Activated CD8-positive, alpha-beta memory T cell treated with anti-CD3 and anti-CD28 coated beads for 36 hours (primary cell): ENCODE measurements around the gene SSBP4. TPM values are rescaled to one million over a fixed set of nuclear protein-coding genes. Genes with fewer than 3 reads are reported as not detected.

Source experiments
- CTCF ChIA-PET: fragments of 350-600 bp; sonication (Branson Sonifier 250); formaldehyde crosslinking; loops from one replicate; lab custom pipeline; 2021; ENCODE audit warnings: antibody characterized with exemption; lab: Charles Lee
- POLR2A ChIA-PET: fragments of 350-600 bp; sonication (Branson Sonifier 250); formaldehyde crosslinking; loops from one replicate; lab custom pipeline; 2021; ENCODE audit warnings: antibody characterized with exemption; lab: Charles Lee
- total RNA-seq, 2 experiments: library from RNA; stranded (reverse); gene quantifications; one replicate each; pipeline ENCODE4 v1.2.3, GENCODE V29; 2021

SSBP4 gene
- total RNA-seq, 2 experiments from 2014 or later = 151 to 158 TPM

- ChIA-PET POLR2A (no interaction called here), CTCF (interaction anchor here (1.0 to 4.8 kb wide), 5 partner anchors 9 to 41 kb away, joined by 3 to 24 read pairs (median 7); partner anchors contain the start of gene ELL)
Measured at GRCh38 chr19:18480006-18480691, 61.0 kb downstream of the SSBP4 start.

- POLR2A ChIA-PET = interaction anchor here (0.7 kb wide), 1 partner anchor 15 kb away, joined by 3 read pairs; no protein-coding TSS in a partner anchor
Measured at GRCh38 chr19:18481505-18482222, 62.5 kb downstream of the SSBP4 start.

GRCh38 chr19:18483119-18483890 is 64.1 kb downstream of the SSBP4 start:
- POLR2A ChIA-PET = interaction anchor here (1.2 kb wide), 2 partner anchors 62 to 106 kb away, joined by 3 read pairs; partner anchors contain the start of gene REX1BD
- CTCF ChIA-PET = interaction anchor here (0.6 to 4.8 kb wide), 4 partner anchors 10 to 339 kb away, joined by 3 to 24 read pairs (median 8); partner anchors contain the start of gene ELL

More at GRCh38 chr19:18481505-18482222, 62.5 kb downstream of the SSBP4 start:
- CTCF ChIA-PET = interaction anchor here (0.6 to 4.8 kb wide), 5 partner anchors 9 to 396 kb away, joined by 3 to 24 read pairs (median 7); partner anchors contain the start of gene ELL

Other genes starting within 250 kb of the SSBP4 start
- gene IFI30, start 245.6 kb upstream of the SSBP4 start, total RNA-seq = 10 to 100 TPM; 22.5 to 24.6 TPM
- 10 to 100 TPM; 20.4 to 21.6 TPM for gene MPV17L2, start 226.2 kb upstream of the SSBP4 start, total RNA-seq
- 1 to 10 TPM; 6.3 to 6.5 TPM for gene RAB3A, start 215.4 kb upstream of the SSBP4 start, total RNA-seq
- not detected for gene PDE4C, start 193.0 kb upstream of the SSBP4 start, total RNA-seq
- under 1 TPM; 0.40 to 0.59 TPM for gene IQCN, start 144.9 kb upstream of the SSBP4 start, total RNA-seq
- gene JUND, start 137.8 kb upstream of the SSBP4 start, total RNA-seq = 100 to 1,000 TPM; 339 to 357 TPM
- gene LSM4, start 96.3 kb upstream of the SSBP4 start, total RNA-seq = 100 to 1,000 TPM; 385 to 395 TPM
- gene PGPEP1, start 78.8 kb upstream of the SSBP4 start, total RNA-seq = 10 to 100 TPM; 27.5 to 28.4 TPM
- gene GDF15, start 33.2 kb upstream of the SSBP4 start, total RNA-seq = not detected
- gene LRRC25, start 21.8 kb upstream of the SSBP4 start, total RNA-seq = not detected
- gene ISYNA1, start 18.7 kb downstream of the SSBP4 start, total RNA-seq = 10 to 100 TPM; 22.8 to 23.7 TPM
- 10 to 100 TPM; 22.6 to 24.3 TPM for gene ELL, start 102.7 kb downstream of the SSBP4 start, total RNA-seq
- gene FKBP8, start 124.2 kb downstream of the SSBP4 start, total RNA-seq = 100 to 1,000 TPM; 167 to 168 TPM
- gene KXD1, start 138.5 kb downstream of the SSBP4 start, total RNA-seq = 100 to 1,000 TPM; 124 to 129 TPM
- gene UBA52, start 152.5 kb downstream of the SSBP4 start, total RNA-seq = 1,000 to 10,000 TPM; 1,648 to 1,705 TPM
- gene REX1BD, start 169.4 kb downstream of the SSBP4 start, total RNA-seq = 10 to 100 TPM; 95.2 to 98.7 TPM
- under 1 TPM in 1 of 2 experiments, not detected in 1; 0.61 TPM for gene CRLF1, start 187.4 kb downstream of the SSBP4 start, total RNA-seq
- not detected for gene TMEM59L, start 193.5 kb downstream of the SSBP4 start, total RNA-seq
- gene KLHL26, start 217.6 kb downstream of the SSBP4 start, total RNA-seq = 10 to 100 TPM; 11.8 to 14.3 TPM